ENCODE results near the gene NLGN3. TPM values are rescaled to one million over a fixed set of nuclear protein-coding genes. Genes with fewer than 3 reads are reported as not detected.
A peak's percentile ranks its signal among the peaks of the same experiment; 100 is the strongest.

Gene NLGN3
- total and polyA plus RNA-seq, 7 donors: 0.04 to 0.32 (median 0.10) TPM

DNA sequence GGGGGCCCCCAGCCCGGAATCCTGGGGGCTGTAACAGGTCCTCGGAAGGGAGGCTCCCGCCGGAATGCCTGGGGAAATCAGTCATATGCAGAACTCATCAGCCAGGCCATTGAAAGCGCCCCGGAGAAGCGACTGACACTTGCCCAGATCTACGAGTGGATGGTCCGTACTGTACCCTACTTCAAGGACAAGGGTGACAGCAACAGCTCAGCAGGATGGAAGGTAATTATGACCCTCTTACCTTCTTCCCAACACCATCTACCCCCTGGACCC lies 47.9 kb upstream of the NLGN3 start:
- intact Hi-C loops (cut with DNase I): no loop called here
- ATAC-seq: no peak

DNA sequence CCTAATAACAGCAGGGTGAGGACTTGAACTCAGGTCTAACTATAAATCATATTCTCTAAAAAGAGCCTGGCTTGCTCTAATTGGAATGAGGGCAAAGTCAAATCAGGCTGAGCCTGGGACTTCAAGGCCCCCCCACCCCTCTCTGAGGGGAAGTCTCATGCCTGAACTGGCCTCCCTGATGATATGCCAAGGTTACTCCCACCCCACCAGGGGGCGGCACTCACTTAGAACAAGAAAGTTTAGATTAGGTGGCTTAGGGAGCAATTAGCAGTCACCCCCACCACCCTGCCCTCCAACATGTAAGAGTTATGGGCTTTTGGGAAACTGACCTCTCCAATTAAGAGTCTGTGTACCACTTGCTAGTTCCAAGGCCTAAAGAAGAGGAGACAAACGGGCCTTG lies 46.3 kb upstream of the NLGN3 start:
- TF ChIP-seq, protein P1, sequence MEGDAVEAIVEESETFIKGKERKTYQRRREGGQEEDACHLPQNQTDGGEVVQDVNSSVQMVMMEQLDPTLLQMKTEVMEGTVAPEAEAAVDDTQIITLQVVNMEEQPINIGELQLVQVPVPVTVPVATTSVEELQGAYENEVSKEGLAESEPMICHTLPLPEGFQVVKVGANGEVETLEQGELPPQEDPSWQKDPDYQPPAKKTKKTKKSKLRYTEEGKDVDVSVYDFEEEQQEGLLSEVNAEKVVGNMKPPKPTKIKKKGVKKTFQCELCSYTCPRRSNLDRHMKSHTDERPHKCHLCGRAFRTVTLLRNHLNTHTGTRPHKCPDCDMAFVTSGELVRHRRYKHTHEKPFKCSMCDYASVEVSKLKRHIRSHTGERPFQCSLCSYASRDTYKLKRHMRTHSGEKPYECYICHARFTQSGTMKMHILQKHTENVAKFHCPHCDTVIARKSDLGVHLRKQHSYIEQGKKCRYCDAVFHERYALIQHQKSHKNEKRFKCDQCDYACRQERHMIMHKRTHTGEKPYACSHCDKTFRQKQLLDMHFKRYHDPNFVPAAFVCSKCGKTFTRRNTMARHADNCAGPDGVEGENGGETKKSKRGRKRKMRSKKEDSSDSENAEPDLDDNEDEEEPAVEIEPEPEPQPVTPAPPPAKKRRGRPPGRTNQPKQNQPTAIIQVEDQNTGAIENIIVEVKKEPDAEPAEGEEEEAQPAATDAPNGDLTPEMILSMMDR (IDR thresholded peaks at IDR 0.05): peak; percentile 42
- peak; percentile 61 to 64 for DNase-seq
- peaks cover 0 to 21% (median 0%) of the 10 kb centered on the region in 3 donors for H3K27me3 ChIP-seq (ENCODE audit: insufficient read depth in 3 of 3, low read length in 2 of 3)
- intact Hi-C loops (cut with DNase I): no loop called here
- H3K27ac ChIP-seq: no peak overlapping the region
- H3K36me3 ChIP-seq (ENCODE audit: insufficient read depth in 1 of 2, low read depth in 1 of 2): peaks cover 0 to 8% of the 10 kb centered on the region in 2 donors
- H3K9me3 ChIP-seq: no peaks in the 10 kb centered on the region
- no peaks in the 10 kb centered on the region for H3K4me1 ChIP-seq
- WGBS, 3 donors: 18 to 22% (median 22%) methylated on average over 1 to 2 of the region's 2 CpGs
- no peak overlapping the region for H3K4me3 ChIP-seq
- ATAC-seq: no peak

More for the DNA sequence above, 47.9 kb upstream of the NLGN3 start:
- Histone ChIP-seq H3K36me3 (ENCODE audit: insufficient read depth in 1 of 2, low read depth in 1 of 2) (peaks cover 0 to 5% of the 10 kb centered on the region in 2 donors), H3K4me3 (peak overlapping the region; percentile 75), H3K27me3 (ENCODE audit: insufficient read depth in 3 of 3, low read length in 2 of 3) (peaks cover 0 to 21% (median 0%) of the 10 kb centered on the region in 3 donors), H3K9me3 (no peaks in the 10 kb centered on the region), H3K4me1 (no peaks in the 10 kb centered on the region), H3K27ac (no peak overlapping the region)
- TF ChIP-seq, protein P1 (IDR thresholded peaks at IDR 0.05): no peak
- DNase-seq: no peak
- WGBS, 3 donors: 3 to 23% (median 9%) methylated on average over 9 of the region's 9 CpGs

DNA sequence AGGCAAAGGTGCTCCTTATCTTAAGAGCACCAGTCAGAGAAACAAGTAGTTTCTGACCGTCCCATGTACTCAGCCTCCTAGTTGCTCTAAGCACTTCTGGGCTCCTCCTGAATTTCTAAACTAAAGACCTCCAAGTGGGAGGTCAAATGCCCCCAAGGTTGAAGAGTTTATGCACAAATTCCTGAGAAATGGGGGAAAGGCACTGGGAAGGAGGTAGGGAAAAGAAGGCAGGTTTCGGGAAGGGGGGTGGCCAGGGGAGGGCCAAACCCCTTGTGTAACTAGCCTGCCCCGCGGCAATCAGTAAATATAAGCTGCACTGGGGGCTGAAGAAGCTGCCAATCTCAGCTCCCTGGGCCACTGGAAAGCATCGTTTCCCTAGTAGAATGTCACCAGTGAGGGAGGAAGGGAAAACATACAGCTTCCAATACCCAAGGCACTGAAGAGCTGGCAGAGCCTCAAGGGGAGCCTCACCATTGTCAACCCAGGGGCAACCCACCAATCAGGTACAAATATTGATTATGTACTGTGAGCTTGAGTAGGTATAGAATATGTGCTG lies 45.6 kb upstream of the NLGN3 start:
- WGBS, 3 donors: 51 to 70% (median 69%) methylated on average over 4 to 5 of the region's 5 CpGs
- Histone ChIP-seq H3K4me3 (no peak overlapping the region), H3K36me3 (ENCODE audit: insufficient read depth in 1 of 2, low read depth in 1 of 2) (peaks cover 0 to 8% of the 10 kb centered on the region in 2 donors), H3K4me1 (no peaks in the 10 kb centered on the region), H3K27ac (no peak overlapping the region), H3K27me3 (ENCODE audit: insufficient read depth in 3 of 3, low read length in 2 of 3) (peaks cover 0 to 21% (median 0%) of the 10 kb centered on the region in 3 donors), H3K9me3 (no peaks in the 10 kb centered on the region)
- no peak for DNase-seq
- intact Hi-C loops (cut with DNase I): no loop called here
- TF ChIP-seq, protein P1 (IDR thresholded peaks at IDR 0.05): no peak
- ATAC-seq: no peak

DNA sequence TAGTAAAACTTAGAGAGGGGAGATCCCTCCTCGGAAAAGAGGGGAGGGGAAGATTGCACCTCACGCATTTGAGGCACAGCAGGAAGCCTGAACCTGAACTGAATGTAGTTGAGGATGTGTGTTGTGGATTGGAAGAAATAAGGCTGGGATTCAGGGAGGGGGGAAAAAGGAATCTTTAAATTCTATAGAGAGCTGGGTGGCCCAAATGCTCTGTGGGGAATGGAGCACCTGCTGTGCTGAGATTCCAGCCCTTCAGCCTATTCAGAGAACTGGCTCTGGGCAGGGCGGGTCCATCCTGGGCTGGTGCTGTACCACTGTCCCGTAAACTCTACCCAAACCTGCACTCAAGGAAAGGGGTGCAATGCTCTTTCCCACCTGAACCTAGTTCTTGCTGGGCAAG lies 44.9 kb upstream of the NLGN3 start:
- TF ChIP-seq, protein P1 (IDR thresholded peaks at IDR 0.05): no peak
- 62 to 92% (median 87%) methylated on average over 2 to 4 of the region's 4 CpGs for WGBS, 3 donors
- Histone ChIP-seq H3K9me3 (no peaks in the 10 kb centered on the region), H3K27ac (no peak overlapping the region), H3K4me3 (no peak overlapping the region), H3K36me3 (ENCODE audit: insufficient read depth in 1 of 2, low read depth in 1 of 2) (peaks cover 0 to 8% of the 10 kb centered on the region in 2 donors), H3K27me3 (ENCODE audit: insufficient read depth in 3 of 3, low read length in 2 of 3) (peaks cover 0 to 21% (median 0%) of the 10 kb centered on the region in 3 donors), H3K4me1 (no peaks in the 10 kb centered on the region)
- ATAC-seq (no peak), DNase-seq (no peak)
- intact Hi-C loops (cut with DNase I): no loop called here
